HG02571 (cell line): ENCODE data around the gene NYAP2.

Source experiments
- ATAC-seq: cut with Tn5 transposase; IDR thresholded peaks from one replicate; pipeline ENCODE4 v1.9.1; 2021; ENCODE audit warnings: mild to moderate bottlenecking, moderate library complexity; ENCODE audit not compliant: unreplicated experiment

Gene NYAP2

DNA sequence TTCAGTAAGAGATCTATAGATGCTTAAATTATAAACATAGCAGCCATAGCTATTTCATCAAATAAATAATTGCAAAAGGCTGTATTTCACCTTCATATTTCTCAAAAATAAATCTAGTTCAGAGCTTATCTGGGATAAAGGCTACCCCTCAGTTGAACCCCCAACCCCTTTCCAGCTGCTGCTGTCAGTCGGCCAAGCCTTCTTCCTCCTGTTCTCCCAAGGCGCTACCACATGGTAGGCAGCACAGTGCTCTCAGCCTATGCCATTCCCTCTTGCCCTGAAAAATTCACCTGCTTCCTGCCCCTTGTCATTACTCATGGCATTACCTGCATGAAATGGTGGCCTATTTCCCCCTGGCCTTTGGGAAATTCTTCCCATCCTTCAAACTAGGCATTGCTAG lies 136.5 kb downstream of the NYAP2 start:
- ATAC-seq = no peak

DNA sequence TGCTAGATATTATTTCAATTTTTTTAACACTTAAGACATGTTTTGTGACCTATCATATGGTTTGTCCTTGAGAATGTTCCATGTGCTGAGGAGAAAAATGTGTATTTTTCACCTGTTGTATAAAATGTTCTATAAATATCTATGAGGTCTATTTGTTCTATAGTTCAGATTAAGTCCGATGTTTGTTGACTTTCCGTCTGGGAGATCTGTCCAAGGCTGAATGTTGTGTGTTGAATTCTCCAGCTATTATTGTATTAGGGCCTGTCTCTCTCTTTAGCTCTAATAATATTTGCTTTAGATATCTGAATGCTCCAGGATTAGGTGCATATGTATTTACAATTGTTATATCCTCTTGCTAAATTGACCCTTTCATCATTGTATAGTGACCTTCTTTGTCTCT lies 144.1 kb downstream of the NYAP2 start:
- ATAC-seq = no peak

DNA sequence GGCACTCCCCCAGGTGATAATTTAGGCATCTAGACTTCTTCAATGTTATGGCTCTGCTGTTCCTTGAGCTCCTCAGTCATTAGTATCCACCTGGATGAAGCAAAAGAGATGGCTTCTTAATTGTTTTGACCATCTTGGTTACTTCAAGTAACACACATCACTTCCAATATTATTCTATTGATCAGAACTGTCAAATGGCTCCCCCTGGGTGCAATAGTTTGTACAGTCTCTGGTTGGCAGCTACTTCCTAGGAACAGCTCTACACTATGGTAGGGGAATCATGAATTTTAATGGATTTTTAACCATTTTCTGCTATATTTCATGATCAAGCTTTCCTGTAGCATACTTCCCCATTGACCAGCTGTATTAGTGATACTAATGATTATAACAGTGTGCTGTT lies 157.0 kb downstream of the NYAP2 start:
- ATAC-seq = no peak

DNA sequence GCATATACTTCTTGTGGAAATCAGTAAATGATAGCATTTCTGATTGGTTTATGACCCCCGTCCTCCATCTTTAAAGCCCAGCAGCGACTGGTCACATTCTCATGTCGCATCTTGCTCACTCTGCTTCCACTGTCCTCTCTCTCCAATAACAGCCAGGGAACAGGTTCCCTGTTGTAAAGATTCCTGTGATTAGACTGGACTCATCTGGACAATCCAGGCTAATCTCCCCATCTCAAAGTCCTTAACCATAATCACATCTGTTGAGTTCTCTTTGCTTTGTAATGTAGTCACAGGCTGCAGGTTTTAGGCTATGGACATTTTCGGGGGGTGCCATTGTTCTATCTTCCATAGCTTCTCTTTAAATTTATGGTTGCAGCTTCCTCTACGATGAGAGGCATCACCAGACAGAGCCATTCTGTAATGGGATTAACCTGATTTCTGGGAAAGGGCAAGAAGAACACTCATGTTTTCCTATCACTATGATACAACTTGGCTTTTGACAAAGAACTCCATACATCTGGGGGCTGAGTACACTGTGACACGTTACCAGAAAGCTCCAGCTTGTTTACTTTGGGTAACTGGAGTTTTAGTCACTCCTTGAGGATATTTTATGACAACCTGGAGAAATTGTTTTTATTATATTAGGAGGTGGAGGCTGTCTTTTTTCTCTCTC lies 159.0 kb downstream of the NYAP2 start:
- ATAC-seq = no peak

DNA sequence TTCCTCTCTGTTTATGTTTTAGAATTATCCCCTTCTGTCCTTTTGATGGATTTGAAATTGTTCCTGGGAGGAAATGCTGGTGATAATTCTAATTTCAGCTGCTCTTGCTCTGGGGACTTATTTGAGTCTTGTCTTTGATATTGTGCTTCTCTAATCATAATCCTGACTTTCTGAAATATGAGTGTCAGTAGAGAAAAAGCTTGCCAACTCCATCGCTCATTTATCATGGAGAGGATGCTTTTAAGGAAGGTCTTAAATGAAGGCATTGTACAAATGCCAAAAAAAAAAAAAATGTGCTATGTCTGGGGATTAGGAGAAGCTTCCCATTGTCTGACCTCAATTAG lies 159.5 kb downstream of the NYAP2 start:
- ATAC-seq = no peak

DNA sequence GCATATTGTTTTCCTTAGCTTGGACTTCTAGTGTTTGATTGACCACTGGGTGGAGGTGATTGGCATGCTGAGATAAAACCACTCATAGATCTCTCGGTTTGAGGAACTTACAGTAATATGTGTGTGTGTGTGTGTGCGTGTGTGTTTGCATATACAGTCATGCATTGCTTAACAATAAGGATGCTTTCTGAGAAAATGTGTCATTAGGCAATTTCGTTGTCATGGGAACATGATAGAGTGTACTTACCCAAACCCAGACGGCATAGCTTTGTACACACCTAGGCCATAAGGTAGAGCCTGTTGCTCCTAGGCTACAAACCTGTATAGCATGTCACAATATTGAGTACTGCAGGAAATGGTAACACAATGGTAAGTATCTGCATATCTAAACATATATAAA lies 167.3 kb downstream of the NYAP2 start:
- no peak for ATAC-seq

DNA sequence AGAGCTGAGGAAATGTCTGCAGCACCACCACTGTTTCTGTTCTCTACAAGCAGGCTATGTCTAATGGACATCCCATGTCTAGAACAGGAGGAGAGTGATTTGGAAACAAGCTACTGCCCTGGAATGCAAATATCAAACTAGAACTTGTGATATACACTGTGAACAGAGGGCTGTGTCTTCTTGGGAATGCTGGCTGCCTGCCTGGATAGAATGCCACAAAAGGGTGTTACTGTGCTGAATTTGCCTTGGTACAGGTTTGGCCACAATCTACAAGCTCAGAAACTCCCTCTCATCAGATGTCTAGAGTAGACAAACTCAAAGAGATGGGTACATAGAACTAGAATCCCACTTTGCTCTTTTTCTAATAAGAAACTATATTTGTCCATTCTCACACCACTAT lies 170.5 kb downstream of the NYAP2 start:
- no peak for ATAC-seq

DNA sequence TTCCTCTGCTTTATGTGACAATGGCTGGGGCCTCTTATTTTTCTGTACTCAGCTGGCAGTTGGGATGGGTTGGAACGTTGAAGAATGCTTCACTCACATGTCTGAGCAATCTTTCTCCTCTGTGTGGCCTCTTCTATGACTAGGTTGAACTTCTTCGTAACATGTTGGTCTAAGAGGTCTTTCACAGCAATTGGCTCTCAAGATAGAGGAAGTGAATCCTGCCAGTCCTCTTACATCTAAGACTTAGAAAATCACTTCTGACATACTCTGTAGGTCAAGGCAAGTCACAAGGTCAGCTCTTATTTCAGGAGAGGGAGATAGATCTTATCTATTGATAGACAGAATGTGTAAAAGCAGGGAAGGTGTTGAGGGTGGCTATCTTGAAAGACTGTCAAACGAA lies 174.1 kb downstream of the NYAP2 start:
- no peak for ATAC-seq

DNA sequence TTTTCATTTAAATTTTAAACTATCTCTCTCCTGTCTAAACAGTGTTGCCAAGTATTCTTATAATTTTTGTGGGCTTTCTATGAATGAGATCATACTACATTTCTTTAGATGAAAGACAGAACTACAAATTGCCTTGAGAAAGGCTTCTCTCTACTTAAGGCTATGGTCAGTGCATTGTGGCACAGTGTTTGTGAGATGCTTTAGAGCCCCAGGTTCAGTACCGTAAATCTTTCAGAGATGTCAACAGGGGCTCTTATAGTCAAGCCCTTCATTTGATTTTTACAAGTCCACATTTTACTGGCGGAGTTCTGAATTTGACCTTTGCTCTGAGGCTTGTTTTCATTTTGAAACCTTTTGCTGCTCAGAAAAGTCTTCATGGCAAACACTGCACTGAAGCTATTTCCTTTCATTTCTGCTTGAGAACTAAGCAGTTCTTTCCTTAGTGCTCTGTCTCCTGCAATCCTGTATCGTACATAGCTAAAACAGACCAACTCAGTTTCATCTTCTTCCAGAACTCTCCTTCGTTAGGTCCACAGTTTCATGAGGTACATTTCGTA lies 175.2 kb downstream of the NYAP2 start:
- ATAC-seq = no peak

DNA sequence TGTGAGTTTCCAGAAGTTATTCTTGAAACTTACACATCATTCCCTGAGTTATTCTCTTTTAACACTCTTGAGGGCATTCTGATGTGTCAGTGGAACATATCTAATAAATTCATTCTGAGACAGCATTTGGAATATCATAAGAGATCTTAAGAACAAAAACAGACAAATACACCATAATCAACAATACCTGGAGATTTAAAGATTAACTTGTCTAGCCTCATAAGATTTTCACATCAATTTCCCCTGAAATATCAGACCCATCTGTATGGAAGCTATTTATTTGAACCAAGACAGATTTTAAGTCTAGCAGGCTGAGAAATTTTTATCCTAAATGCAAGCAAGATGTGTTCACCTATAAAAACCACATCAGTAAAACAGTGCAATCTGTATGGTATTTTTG lies 181.6 kb downstream of the NYAP2 start:
- no peak for ATAC-seq

DNA sequence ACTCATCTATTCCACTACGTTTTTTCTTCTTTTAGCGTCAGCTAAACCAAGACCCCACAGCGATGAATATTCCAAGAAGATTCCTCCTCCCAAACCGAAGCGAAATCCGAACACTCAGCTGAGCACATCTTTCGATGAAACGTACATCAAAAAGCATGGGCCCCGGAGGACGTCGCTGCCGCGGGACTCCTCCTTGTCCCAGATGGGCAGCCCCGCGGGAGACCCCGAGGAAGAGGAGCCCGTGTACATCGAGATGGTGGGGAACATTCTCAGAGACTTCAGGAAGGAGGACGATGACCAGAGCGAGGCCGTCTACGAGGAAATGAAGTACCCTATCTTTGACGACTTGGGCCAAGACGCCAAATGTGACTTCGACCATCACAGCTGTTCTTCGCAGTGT lies 182.4 kb downstream of the NYAP2 start:
- ATAC-seq = no peak

DNA sequence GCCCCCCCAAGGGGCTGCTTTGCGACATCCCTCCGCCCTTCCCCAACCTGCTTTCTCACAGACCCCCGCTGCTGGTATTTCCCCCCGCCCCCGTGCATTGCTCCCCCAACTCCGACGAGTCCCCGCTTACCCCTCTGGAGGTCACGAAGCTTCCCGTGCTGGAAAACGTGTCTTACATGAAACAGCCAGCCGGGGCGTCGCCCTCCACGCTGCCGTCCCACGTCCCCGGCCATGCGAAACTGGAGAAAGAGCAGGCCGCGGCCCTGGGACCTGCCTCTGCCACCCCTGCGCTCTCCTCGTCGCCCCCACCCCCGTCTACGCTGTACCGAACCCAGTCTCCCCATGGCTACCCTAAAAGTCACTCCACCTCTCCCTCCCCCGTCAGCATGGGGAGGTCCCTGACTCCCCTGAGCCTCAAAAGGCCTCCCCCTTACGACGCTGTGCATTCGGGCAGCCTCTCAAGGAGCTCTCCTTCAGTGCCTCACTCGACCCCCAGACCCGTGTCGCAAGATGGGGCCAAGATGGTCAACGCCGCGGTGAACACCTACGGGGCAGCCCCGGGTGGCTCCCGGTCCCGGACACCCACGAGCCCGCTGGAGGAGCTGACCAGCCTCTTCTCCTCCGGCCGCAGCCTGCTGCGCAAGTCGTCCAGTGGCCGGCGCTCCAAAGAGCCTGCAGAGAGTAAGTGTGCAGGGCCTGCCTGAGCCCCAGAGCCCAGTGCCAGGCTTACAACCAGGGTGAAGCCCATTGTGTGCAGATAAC lies 183.0 kb downstream of the NYAP2 start:
- ATAC-seq = no peak

DNA sequence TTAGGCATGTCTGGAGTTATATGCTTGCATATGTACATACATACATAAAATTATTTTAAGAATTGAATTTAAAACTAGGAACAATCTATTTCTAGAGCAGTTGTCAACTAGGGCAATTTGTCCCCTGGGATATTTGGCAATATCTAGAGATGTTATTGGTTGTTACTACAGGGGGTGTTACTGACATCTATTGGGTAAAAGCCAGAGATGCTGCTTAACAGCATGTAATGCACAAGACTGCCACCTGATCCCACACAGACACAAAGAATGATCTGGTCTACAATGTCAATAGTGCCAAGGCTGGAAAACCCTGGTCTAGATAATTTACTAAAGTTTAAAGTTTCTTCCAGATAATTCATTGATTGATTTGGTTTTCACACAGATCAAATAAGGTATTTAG lies 185.3 kb downstream of the NYAP2 start:
- no peak for ATAC-seq

DNA sequence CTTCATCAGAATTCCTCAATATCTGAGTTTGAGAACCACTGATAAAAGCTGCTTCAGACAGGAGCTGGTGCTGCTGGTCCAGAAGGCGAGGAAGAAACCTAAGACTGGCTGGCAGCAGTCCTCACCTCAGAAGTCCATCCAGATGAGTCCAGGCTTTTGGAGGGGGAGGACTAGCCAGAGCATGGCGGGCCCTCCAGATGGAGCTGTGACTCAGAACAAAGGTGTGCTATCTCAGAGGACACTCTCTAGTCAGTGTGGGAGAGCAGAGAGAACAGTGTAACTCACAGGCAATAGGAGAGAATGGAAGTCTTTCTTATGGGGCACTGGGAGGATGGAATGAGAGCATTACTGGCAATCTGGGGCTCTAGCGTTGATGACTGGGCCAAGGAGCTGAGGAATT lies 191.4 kb downstream of the NYAP2 start:
- no peak for ATAC-seq

DNA sequence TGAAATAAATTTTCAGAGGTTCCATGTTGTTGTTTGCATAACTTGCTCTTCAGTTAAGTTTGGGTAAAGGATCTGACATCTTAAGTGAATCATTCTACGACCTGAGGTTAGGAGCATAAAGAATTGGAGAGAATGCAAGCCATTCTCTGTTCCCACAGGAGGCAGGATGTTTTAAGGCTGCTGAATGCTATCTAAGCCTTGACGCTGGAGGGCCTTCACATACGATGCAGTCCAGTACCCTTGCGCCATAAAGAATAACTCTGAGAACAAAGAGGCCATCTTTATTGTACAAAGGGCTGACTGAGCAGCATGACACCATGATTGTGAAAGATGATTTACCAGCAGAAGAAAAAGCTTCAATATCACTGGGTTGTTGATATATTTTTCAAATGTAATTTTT lies 198.4 kb downstream of the NYAP2 start:
- ATAC-seq = no peak

DNA sequence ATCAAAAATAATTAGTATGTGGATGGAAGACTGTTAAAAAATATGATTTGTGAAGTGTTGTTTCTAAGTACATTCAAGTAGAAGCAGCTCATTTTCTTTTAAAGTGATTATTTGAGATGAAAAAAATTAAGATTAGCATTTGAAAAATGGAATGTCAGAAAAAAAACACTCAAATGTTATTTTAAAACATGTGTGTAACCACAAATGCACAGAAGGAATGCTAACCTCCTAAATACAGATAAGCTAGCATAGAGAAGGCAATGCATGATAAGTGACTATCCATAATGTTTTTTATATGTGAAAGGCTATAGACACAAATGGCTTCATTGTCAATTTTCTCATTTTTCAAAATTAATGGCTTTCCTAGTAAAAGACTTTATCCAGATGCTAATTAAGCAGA lies 198.9 kb downstream of the NYAP2 start:
- no peak for ATAC-seq

DNA sequence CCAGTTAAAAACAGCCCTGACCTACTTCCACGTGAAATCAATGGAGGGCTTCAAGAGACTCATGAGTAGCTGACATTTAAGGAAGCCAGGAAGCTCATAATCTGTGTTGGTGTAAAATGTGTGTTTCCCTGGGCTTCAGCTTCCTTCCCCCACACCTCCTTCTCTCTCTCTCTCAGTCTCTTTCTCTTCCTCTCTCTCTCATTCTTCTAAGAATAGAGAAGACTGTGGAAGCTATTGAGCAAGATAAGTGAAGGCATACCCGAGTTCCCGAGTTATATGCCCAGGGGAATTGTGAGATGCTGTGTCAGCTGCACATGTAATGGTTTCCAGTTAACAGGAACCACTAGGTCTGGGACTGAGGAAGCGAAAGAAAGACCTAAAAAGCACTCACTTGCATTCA lies 199.4 kb downstream of the NYAP2 start:
- no peak for ATAC-seq

DNA sequence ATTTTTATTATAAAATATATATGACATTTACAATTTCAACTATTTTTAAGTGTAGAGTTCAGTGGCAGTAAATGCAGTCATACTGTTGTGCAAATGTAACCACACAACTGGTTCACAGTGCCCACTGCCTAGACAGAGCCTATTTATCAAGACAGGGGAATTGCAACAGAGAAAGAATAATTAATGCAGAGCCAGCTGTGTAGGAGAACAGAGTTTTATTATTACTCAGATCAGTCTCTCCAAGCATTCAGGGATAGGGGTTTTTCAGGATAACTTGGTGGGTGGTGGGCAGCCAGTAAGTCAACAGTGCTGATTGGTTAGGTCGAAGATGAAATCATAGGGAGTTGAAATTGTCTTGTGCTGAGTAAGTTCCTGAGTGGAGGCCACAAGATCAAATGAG lies 200.3 kb downstream of the NYAP2 start:
- ATAC-seq = no peak

DNA sequence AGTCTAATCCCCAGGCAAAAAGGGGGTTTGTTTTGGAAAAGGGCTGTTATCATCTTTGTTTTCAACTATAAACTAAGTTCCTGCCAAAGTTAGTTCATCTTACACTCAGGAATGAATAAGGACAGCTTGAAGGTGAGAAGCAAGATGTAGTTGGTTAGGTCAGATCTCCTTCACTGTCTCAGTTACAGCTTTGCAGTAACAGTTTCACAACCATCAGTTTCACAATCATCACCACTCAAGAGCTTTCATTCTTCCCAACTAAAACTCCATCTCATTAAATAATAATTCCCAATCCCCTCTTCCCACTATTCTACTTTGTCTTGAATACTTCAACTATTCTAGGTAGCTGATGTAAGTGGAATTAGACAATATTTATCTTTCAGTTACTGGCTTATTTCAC lies 200.9 kb downstream of the NYAP2 start:
- no peak for ATAC-seq

DNA sequence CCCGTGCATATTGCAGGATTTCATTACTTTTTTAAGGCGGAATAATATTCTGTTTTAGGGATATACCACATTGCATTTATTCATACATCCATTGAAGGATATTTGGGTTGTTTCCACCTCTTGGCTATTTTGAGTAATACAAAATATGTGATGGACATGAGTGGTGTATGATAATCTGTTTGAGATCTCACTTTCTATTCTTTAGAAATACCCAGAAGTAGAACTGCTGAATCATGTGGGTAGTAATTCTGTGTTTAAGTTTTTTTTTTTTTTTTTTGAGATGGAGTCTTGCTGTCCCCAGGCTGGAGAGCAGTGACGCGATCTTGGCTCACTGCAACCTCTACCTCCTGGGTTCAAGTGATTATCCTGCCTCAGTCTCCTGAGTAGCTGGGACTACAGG lies 201.4 kb downstream of the NYAP2 start:
- ATAC-seq = no peak

DNA sequence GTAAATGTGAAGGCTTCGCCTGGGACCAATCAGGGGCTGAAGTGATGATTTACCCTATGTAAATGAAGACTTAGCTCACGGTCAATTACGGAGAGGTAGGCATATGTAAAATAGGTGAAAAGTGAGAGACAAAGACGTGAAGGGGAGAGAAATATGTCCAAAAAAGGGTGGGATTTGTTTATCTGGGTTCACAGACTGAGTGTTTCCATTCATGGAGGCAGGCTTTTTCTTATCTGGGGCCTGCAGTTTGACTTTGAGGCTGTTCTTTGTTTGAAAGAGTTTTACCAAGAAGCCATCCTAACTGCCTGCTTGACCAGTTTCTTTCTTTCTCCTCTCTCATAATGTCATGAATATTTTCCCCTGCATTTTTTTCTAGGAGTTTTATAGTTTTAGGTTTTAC lies 202.7 kb downstream of the NYAP2 start:
- ATAC-seq = no peak

DNA sequence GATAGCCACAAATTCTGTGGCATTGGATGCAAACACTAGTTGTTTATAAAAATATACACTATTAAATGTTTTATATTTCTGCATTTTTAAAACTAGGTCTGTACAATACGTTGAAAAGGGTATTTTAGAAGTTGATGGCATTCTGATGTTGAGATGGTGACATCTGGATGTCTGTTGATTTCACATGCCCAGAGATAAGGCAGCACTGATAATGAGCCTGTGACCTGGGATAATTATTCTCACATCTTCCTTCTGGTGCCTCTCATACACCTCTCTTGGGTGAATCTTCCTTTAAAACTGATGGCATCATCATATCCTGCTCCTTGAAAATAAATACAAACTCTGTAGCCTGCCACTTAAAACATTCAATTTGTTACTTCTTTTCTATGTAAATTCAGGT lies 208.6 kb downstream of the NYAP2 start:
- no peak for ATAC-seq

DNA sequence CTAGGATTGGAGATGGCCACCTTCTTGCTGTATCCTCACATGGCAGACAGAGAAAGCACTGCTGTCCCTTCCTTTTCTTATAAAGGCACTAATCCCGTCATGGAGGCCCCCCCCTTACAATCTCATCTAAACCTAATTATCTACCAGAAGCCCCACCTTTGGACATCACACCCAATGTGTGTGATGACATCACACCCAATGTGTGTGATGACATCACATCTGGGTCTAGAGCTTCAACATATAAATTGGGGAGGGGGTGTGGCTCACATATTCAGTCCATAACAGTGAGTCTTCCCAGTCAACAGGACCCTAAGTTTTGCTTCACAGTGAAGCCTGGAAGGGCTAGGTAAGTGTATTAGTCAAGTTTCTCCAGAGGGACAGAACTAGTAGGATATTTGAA lies 213.1 kb downstream of the NYAP2 start:
- no peak for ATAC-seq
